Fibroblast of the conjunctiva (primary cell): ENCODE data around the gene CLEC17A.

Experiments used
- DNase-seq: peaks from one replicate; pipeline ENCODE4 v3.0.0-alpha.2; 2010; ENCODE audit warnings: low read depth

CLEC17A gene

DNA sequence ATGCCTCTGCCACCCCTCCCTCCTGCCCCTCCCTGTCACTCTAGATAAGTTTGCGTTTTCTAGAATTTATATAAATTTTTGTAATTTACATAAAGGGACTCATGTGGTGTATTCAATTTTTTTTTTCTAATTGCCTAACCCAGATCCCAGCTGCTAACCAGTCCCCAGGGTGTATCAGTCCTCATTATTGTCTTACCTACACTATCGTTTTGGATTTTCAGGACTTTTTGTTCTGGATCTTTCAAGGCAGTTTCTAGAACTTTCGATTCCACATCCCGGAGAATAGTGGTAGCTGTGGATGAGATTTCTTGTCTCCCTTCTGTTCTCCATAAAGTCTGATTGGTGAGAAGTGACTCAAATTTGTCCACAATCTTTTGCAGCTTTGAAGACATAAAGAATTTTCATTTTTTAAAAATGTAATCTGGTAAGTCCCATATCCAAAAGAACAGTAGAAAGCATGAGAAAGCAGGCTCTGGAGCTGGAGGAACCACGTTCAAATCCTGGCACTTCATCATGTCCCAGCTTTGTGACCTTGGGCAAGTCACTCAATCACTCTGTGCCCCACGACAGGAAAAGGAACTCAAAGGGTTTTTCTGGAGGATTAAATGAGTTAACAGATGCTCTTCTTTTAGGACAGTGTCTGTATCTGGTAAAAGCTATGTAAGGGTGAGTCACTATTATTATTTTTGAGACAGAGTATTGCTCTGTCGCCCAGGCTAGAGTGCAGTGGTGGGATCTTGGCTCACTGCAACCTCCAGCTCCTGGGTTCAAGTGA lies 72.1 kb downstream of the CLEC17A start:
- DNase-seq, result no peak

DNA sequence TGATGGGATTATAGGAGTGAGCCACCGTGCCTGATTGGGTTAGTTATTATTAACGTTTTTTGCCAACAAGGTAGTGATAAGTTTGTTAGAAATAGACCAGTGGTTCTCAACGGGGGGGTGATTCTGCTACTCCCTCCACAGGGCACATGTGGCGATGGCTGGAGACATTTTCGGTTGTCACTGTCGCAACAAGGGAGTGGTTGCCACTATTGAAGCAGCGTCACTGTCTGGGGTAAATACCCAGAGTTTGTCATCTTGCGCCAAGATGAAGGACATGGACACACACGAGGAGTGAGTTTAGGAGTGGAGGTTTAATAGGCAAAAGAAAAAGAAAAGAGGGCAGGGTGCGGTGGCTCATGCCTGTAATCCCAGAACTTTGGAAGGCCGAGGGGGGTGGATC lies 72.8 kb downstream of the CLEC17A start:
- DNase-seq, result no peak

DNA sequence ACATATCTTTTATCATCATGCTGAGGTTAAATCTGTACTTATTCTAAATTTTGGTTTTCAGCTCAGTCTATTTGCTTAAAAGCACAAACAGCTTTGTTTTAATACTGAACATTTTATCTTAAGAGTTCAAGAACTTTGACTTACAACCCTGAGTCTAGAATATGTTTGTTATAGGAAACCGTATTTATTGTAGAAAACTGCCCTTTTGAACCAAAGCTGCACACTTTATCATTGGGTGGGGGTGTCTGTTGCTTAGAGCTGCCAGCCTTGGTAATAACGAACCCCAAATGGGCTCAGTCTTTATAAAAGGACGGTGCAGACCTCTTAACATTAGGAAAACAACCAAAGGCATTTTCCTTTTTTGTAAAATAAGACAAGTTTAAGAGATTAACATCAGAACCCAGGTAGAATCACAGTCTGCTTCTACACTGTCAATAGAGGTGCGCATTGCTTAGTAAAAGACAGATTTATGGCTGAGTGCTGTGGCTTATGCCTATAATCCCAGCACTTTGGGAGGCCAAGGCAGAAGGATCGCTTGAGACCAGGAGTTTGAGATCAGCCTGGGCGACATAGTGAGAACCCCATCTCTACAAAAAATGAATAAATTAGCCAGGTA lies 77.1 kb downstream of the CLEC17A start:
- DNase-seq, result no peak

DNA sequence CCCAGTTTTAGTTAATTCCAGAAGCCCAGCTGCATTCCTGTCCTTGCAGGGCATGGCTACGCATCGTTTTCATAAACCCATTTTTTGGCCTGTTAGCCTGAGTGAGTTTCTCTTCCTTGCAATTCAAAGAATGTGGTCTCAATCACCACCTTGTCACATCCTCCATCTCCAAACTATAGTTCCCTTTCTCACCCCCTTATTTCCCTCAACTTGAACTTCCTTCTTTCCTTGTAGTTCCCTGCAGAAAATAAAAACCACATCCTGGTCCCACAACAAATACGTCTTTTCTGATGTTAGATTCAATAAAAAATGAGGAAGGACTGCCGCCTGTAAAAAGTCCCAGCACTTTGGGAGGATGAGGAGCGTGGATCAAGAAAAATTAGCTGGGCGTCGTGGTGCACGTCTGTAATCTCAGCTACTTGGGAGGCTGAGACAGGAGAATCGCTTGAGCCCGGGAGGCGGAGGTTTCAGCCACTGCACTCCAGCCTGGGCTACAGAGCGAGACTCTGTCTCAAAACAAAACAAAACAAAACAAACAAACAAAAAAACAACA lies 78.6 kb downstream of the CLEC17A start:
- no peak for DNase-seq
